ENCODE data around the gene USP5.

The USP5 gene

DNA sequence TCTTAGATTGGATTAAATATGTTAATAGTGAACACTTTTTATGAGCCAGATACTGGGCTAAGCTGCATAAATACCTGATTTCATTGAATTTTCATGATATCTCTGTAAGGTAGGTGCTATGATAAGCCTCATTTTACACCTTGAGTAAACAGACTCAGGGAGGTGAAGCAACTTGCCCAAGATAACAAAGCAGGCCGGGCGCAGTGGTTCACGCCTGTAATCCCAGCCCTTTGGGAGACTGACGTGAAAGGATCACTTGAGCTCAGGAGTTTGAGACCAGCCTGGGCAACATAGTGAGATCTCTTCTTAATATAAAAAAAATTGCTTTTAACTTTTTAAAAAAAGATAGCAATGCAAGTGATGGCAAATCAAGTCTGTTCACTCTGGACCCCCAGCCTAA, 9.9 kb upstream of the USP5 start:
- H3K36me3 ChIP-seq (ENCODE audit: control insufficient read depth, low read length): peaks cover 14% of the 10 kb centered on the region
- no peak overlapping the region for H3K4me3 ChIP-seq (ENCODE audit: low read length)
- peaks cover 42% of the 10 kb centered on the region for H3K4me1 ChIP-seq (ENCODE audit: control insufficient read depth, low read length)
- no peaks in the 10 kb centered on the region for H3K9me2 ChIP-seq (replicated peaks; ENCODE audit: control insufficient read depth, low read length)
- H4K20me1 ChIP-seq (ENCODE audit: control insufficient read depth, insufficient read depth, low read depth, low read length): no peaks in the 10 kb centered on the region
- no peaks in the 10 kb centered on the region for H3K9me3 ChIP-seq (ENCODE audit: control insufficient read depth, insufficient read depth, low read length)
- H3K79me2 ChIP-seq (ENCODE audit: control insufficient read depth, low read length): no peaks in the 10 kb centered on the region
- no peak overlapping the region for H3K27ac ChIP-seq (ENCODE audit: low read depth, low read length)
- no peak for TF ChIP-seq EZH2phosphoT487 (IDR thresholded peaks at IDR 0.05; ENCODE audit: borderline replicate concordance, low read length)
- TF ChIP-seq, protein P1, sequence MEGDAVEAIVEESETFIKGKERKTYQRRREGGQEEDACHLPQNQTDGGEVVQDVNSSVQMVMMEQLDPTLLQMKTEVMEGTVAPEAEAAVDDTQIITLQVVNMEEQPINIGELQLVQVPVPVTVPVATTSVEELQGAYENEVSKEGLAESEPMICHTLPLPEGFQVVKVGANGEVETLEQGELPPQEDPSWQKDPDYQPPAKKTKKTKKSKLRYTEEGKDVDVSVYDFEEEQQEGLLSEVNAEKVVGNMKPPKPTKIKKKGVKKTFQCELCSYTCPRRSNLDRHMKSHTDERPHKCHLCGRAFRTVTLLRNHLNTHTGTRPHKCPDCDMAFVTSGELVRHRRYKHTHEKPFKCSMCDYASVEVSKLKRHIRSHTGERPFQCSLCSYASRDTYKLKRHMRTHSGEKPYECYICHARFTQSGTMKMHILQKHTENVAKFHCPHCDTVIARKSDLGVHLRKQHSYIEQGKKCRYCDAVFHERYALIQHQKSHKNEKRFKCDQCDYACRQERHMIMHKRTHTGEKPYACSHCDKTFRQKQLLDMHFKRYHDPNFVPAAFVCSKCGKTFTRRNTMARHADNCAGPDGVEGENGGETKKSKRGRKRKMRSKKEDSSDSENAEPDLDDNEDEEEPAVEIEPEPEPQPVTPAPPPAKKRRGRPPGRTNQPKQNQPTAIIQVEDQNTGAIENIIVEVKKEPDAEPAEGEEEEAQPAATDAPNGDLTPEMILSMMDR (IDR thresholded peaks at IDR 0.05; ENCODE audit: low read depth, low read length, poor library complexity, severe bottlenecking): no peak
- H3K4me2 ChIP-seq (ENCODE audit: low read length): no peak overlapping the region
- H3K27me3 ChIP-seq (ENCODE audit: control insufficient read depth, low read length): no peaks in the 10 kb centered on the region
- peaks cover 13% of the 10 kb centered on the region for H3F3A ChIP-seq (ENCODE audit: control insufficient read depth, insufficient read depth)

DNA sequence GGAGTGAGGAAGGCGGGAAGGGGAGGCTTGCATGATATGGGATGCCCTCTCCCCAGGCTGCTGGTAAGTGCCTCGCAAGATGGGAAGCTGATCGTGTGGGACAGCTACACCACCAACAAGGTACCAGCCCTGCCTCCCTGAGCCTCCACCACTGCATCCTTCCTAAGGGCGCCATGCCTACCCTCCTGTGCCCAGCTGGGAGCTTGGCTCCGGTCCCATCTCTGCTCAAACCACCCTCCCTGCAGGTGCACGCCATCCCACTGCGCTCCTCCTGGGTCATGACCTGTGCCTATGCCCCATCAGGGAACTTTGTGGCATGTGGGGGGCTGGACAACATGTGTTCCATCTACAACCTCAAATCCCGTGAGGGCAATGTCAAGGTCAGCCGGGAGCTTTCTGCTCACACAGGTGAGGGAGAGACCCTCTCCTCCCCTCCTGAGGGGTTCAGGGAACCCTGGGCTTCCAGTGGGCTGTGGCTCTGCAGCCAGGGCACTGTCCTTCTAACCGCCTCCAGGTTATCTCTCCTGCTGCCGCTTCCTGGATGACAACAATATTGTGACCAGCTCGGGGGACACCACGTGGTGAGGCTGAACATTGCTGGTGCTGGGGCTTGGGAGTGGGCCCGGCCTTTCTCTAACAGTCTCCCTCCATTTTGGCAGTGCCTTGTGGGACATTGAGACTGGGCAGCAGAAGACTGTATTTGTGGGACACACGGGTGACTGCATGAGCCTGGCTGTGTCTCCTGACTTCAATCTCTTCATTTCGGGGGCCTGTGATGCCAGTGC, 8.6 kb upstream of the USP5 start:
- H3F3A ChIP-seq (ENCODE audit: control insufficient read depth, insufficient read depth): peaks cover 13% of the 10 kb centered on the region
- TF ChIP-seq, protein P1 (IDR thresholded peaks at IDR 0.05; ENCODE audit: low read depth, low read length, poor library complexity, severe bottlenecking): peak; percentile 26
- no peak for TF ChIP-seq EZH2phosphoT487 (IDR thresholded peaks at IDR 0.05; ENCODE audit: borderline replicate concordance, low read length)
- no peaks in the 10 kb centered on the region for H3K79me2 ChIP-seq (ENCODE audit: control insufficient read depth, low read length)
- H3K4me2 ChIP-seq (ENCODE audit: low read length): no peak overlapping the region
- no peak overlapping the region for H3K27ac ChIP-seq (ENCODE audit: low read depth, low read length)
- H3K4me3 ChIP-seq (ENCODE audit: low read length): no peak overlapping the region
- peaks cover 37% of the 10 kb centered on the region for H3K4me1 ChIP-seq (ENCODE audit: control insufficient read depth, low read length)
- no peaks in the 10 kb centered on the region for H3K9me2 ChIP-seq (replicated peaks; ENCODE audit: control insufficient read depth, low read length)
- H3K27me3 ChIP-seq (ENCODE audit: control insufficient read depth, low read length): no peaks in the 10 kb centered on the region
- peaks cover 25% of the 10 kb centered on the region for H3K36me3 ChIP-seq (ENCODE audit: control insufficient read depth, low read length)
- no peaks in the 10 kb centered on the region for H4K20me1 ChIP-seq (ENCODE audit: control insufficient read depth, insufficient read depth, low read depth, low read length)
- no peaks in the 10 kb centered on the region for H3K9me3 ChIP-seq (ENCODE audit: control insufficient read depth, insufficient read depth, low read length)

DNA sequence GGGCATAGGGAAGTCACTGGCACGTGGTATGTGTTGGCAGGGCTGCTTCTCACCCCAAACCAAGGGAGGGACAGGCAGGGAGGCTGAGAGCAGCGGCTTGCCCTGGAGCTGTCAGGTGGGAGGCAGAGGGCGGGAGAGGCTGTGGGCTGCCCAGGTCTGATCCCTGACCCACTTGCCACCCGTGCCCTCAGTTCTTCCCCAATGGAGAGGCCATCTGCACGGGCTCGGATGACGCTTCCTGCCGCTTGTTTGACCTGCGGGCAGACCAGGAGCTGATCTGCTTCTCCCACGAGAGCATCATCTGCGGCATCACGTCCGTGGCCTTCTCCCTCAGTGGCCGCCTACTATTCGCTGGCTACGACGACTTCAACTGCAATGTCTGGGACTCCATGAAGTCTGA, 6.6 kb upstream of the USP5 start:
- Histone ChIP-seq H3K9me2 (replicated peaks; ENCODE audit: control insufficient read depth, low read length) (no peaks in the 10 kb centered on the region), H3F3A (ENCODE audit: control insufficient read depth, insufficient read depth) (peaks cover 13% of the 10 kb centered on the region), H3K36me3 (ENCODE audit: control insufficient read depth, low read length) (peaks cover 46% of the 10 kb centered on the region), H3K4me1 (ENCODE audit: control insufficient read depth, low read length) (peaks cover 31% of the 10 kb centered on the region), H3K27me3 (ENCODE audit: control insufficient read depth, low read length) (no peaks in the 10 kb centered on the region), H4K20me1 (ENCODE audit: control insufficient read depth, insufficient read depth, low read depth, low read length) (no peaks in the 10 kb centered on the region), H3K9me3 (ENCODE audit: control insufficient read depth, insufficient read depth, low read length) (no peaks in the 10 kb centered on the region), H3K27ac (ENCODE audit: low read depth, low read length) (no peak overlapping the region), H3K4me2 (ENCODE audit: low read length) (no peak overlapping the region), H3K79me2 (ENCODE audit: control insufficient read depth, low read length) (peaks cover 16% of the 10 kb centered on the region), H3K4me3 (ENCODE audit: low read length) (no peak overlapping the region)
- no peak for TF ChIP-seq EZH2phosphoT487 (IDR thresholded peaks at IDR 0.05; ENCODE audit: borderline replicate concordance, low read length)
- TF ChIP-seq, protein P1 (IDR thresholded peaks at IDR 0.05; ENCODE audit: low read depth, low read length, poor library complexity, severe bottlenecking): no peak
